ENCODE data around the gene ITM2A.

The ITM2A gene

GRCh38 chrX:79325263-79325958 lies 41.7 kb downstream of the ITM2A start:
- no peak for FAIRE-seq
- DNase-seq (ENCODE audit: insufficient read length, low spot score) = no peak

Measured in HTR-8/SVneo (cell line).